ENCODE results near the gene RANGAP1.
A peak's percentile ranks its signal among the peaks of the same experiment; 100 is the strongest.
"Not testable (repeated sequence)": the region's sequence is repeated elsewhere in the genome, so short reads cannot be mapped to it uniquely, and the experiment has no call there.

The RANGAP1 gene

DNA sequence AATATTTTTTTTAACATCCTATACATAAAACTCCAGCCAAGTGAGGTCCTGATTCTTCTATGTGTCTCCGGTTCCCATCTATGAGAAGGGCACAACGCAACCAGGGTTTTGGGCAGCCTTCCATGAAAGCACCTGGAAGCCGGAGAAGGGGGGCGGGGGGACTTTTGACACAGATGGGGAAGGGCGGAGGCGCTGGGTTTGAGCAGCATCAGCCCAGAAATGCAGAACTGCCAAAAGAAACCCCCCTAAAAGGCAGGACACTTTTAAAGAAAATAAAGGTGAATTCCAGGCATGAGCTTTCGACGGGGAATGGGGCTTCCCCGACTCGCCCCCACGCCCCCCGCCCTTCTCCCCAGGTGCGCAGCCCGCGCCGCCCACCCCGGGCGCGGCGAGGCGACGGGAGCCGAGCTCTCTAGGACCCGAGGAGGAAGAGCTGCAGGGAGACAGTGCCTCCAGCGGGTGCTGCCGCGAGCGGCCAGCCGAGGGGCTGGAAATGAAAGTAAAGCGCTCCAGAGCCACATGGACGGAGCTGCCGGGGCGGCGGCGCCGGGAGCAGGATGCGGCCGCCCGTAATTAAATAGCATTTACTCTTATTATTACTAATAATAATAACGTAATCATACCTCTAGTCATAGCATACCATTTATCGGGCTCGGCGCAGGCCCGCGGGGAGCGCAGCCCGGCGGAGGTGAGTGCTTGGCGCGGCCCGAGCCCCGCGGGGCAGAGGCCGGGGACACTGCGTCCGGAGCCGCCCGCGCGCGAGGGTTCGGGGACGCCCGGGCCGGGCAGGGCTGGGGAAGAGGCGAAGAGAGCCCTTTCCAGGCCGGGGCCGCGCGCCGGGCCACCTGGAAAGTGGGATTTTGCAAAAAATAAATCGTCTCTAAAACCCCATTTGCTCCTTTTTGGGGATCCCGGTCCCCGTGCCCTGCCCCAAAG lies 15.4 kb upstream of the RANGAP1 start, which contains the start of gene ZC3H7B:
ZC3H7B (plus strand) TSS at position 441 of the 936 bp plus-strand sequence. CDS start 19,136 bp downstream, outside the sequence.
- peak; percentile 86 for DNase-seq (ENCODE audit: low spot score)

DNA sequence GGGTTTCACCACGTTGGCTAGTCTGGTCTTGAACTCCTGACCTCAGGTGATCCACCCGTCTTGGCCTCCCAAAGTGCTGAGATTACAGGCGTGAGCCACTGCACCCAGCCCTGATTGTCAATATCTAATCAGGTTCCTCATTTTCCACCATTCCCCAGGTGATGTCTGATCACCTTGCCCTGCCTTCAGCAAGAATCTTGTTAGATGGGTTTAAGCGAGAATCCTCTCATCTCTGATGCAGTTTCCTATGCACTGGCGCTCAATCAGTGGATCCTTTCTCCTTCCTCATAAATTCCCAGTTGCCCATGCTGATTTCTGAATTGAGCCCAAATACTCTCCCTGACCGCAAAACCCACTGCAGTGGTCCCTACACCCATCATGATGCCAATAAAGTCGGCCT lies 14.7 kb upstream of the RANGAP1 start:
- no peak for DNase-seq (ENCODE audit: low spot score)

- DNase-seq (ENCODE audit: low spot score), result no peak
Measured at GRCh38 chr22:41296826-41297667, 11.1 kb upstream of the RANGAP1 start.

GRCh38 chr22:41294816-41295215 lies 8.8 kb upstream of the RANGAP1 start:
- not testable (repeated sequence) for DNase-seq (ENCODE audit: low spot score)

- DNase-seq (ENCODE audit: low spot score), result peak; percentile 35
Measured at GRCh38 chr22:41290262-41291221, 4.6 kb upstream of the RANGAP1 start.

DNA sequence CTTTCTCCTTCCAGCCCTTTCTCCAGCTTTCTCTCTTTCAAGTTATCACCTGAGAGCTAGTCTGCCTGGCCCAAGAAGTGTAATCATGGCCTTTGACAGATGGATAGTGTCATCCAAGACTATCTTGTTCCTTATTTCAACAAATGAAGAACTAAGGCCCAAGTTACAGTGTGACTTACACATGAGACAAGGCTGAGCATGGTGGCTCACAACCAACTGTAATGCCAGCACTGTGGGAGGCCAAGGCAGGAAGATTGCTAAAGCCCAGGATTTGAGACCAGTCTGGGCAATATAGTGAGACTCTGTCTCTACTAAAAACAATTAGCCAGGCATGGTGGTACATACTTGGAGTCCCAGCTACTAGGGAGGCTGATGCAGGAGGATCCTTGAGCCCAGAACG lies 3.7 kb upstream of the RANGAP1 start:
- DNase-seq (ENCODE audit: low spot score), result no peak

DNA sequence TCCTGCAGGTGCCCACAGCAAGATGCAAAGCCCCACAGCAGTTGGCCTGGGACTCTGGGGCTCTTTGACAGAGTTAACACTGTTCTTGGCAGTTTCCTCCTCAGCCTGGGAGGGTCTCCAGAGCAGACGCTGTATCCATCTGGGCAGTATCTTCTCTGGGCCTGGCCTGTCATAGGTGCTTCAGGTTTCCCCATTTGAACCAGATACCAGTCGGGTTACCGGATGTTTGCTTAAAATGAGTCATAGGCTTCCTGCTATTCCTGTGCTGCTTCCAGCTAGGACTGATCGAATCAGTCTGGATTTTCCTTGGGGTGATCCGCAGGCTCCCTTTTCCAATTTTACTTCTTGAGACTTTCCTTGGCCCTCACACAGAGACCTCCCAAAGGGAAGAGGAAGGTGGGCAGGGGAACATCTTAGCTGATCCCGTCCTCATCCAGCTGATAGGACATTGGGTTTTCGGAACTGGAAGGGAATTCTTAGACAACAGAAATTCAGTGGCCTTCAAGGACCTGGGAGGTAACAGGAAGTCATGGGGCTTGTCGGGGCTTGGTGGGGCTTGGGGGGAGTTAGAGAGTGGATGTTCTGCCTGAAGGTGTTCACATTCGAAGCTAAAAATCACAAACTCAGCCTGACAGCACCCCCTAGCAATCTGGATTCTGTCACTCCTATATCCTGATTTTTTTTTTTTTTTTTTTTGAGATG lies 2.4 kb upstream of the RANGAP1 start:
- peak; percentile 89 for DNase-seq (ENCODE audit: low spot score)

- DNase-seq (ENCODE audit: low spot score), result peak; percentile 35
Measured at GRCh38 chr22:41286639-41287091, 678 bp upstream of the RANGAP1 start.

DNA sequence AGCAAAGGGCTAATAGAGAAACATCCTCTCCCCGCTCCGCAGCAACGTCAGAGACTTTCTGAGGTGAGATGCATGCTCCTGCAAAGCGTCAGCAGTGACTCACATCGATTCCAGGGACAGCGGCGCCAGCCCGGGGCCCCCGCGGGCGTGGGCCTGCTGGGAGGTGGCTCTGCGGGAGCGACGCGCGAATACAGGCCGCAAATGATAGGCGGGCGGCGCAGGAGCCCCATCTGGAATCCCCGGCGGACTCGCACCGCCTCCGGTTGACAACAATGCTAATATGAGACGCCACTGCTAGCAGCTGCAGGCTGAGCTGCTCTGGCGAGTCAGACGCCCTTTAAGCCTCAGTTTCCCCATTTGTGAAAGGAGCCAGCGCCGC lies 557 bp downstream of the RANGAP1 start:
- DNase-seq (ENCODE audit: low spot score), result peak; percentile 84

DNA sequence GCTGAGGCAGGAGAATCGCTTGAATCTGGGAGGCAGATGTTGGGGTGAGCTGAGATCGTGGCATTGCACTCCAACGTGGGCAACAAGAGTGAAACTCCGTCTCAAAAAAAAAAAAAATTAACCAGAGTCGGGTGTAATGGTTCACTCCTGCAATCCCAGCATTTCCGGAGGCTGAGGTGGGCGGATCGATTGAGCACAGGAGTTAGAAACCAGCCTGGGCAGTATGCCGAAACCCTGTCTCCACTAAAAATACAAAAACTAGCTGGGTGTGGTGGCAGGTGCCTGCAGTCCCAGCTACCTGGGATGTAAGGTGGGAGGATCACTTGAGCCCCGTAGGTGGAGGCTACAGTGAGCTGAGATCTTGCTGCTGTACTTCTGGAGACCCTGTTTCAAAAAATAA lies 1.5 kb downstream of the RANGAP1 start:
- no peak for DNase-seq (ENCODE audit: low spot score)

DNA sequence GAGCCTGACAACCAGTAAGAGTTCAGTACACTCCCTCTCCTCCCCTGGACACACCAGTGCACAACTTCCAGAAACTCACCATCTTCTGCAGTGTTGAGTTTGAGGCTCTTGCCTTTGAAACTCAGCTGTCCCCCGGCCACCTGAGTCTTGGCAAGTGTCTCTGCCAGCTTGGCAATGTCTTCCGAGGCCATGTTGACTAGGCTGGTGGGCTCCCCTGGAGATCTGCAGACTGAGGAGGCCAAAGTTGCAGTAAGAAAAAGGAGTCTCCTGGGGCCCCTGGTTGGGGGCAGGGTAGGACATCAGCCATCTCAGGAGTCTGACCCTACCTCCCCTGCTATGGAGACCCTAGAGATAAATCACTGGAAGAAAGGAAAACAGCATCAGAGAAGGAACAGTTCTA lies 5.1 kb downstream of the RANGAP1 start:
- no peak for DNase-seq (ENCODE audit: low spot score)

DNA sequence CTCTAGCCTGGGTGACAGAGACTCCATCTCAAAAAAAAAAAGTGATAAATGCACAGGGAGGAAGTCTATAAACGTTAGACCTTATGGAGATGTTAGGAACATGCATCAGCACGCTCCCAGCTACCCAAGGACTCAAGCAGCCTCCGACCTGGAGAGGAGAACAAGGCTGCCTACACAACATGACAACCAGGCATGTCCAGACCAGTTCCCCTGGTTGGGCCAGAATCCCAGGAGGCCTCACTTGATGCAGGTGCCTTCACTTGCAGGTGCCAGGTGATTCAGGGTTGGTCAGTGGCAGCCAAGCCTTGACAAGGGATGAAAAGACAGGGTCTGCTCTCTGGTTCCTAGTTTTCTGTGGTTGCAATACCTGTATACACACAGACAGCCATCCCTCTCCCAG lies 5.9 kb downstream of the RANGAP1 start:
- no peak for DNase-seq (ENCODE audit: low spot score)

GRCh38 chr22:41274856-41275255 lies 11.1 kb downstream of the RANGAP1 start:
- no peak for DNase-seq (ENCODE audit: low spot score)

DNA sequence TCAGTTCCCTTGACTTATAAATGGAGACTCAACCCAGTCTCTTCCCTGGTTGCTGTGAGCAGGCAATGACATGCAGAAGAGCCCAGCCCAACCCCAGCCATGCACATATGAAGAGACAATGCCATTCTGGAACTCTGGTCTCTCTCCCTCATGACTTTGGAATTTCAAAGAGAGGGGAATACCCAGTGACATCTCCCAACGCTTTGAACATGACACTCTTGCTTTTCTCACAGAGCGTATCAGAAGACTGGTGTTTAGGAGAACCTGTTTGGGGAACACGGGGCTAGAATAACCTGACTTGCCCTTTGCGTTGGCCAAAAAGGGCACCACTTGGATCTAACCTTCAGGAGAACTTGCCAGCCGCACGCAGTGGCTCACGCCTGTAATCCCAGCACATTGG lies 12.9 kb downstream of the RANGAP1 start:
- DNase-seq (ENCODE audit: low spot score), result no peak

DNA sequence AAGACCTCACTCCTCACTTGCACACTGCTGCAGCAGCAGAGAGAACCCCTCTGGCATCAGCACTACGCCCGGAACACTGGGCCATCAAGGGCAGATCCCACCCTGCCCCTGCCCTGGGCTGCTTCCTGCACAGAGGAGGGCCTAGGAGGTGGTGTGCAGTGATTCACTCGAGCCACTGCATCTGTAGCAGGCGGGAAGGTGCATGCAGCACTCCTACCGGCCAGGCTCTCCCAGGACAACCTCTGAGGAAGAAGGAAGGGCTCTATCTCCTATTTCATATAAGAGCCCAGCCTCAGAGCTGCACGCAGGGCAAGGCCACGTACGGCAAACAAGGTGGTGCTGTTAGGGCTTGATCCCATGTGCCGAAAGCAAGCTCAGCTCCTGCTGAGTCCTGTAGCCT lies 14.2 kb downstream of the RANGAP1 start:
- no peak for DNase-seq (ENCODE audit: low spot score)

- no peak for DNase-seq (ENCODE audit: low spot score)
Measured at GRCh38 chr22:41267958-41268357, 18.0 kb downstream of the RANGAP1 start.

DNA sequence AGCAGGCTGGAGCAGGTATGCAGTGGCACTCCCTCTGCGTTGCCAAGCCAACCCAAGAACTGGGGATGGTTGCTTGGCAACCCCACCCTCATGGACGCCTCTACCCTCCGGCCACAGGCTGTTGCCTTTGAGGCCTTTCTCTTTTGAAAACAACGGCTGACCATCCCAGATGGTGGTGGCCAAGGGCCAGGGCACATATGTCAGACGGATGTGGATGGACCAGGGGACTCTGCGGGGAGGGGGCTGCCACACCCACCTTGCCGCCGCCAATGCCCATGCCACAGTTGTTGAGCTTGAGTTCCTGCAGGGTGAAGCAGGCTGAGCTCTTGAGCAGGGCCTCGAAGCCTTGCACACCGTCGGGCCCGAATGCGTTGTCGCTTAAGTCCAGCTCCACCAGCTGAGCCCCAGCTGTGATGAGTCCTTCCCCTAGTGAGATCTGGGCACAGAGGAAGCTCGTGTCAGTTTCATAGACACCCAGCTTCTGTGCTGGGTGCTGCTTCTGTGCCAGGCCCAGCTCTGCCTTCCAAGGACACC lies 21.5 kb downstream of the RANGAP1 start:
- no peak for DNase-seq (ENCODE audit: low spot score)

DNA sequence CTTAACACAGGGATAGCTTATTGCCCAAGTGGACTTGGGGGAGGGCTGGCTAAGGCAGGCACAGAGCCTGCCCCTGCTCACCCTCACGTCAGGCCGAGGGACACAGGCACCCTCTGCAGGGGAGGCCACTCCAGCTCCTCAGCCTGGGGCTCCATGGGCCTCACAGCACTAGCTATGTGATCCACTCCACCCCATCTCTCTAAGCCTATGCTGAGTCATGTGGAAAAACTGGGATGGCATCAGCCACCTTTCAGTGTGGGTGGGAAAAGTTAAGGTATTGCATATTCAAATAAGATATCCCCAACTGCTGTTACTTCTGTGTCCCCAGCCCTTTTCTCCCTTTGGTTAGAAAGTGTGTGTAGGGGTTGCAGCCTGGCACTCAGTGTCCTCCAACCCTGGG lies 22.3 kb downstream of the RANGAP1 start:
- no peak for DNase-seq (ENCODE audit: low spot score)

- DNase-seq (ENCODE audit: low spot score), result no peak
Measured at GRCh38 chr22:41262250-41262765, 23.7 kb downstream of the RANGAP1 start.

DNA sequence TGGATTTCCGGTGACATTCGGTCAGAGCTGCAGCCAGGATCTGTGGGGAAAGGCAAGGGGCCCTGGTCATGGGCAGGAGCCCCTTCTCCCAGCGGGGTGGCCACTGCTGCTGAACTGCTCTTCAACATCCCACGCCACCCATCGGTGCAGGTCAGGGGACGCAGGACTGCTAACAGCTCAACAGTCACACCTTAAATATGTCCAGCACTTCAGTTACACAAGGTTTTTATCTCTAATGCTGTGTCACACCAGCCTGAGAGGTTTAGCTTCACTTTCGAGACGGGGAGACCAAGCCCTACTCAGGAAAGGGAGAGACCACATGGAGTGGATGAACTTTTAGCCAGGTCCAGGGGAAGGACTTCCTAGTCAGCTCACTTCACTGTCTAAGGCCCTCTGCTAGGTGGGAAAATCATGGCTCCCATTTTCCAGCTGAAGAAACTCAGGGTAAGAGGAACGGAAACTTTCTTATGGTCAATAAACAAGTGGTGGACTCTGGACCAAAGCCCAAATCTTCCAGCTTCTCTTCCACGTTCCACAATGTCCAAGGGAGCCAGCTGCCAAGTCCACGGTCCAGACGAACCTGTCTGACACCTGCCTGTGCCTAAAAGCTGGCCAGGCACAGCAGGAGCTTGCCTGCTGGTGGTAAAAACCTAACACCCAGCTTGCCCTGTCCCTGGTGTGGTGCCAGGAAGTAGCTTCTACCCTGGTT lies 24.3 kb downstream of the RANGAP1 start:
- DNase-seq (ENCODE audit: low spot score), result no peak

Data from SW480 (cell line).